ENCODE measurements around the gene IFT172. TPM values are rescaled to one million over a fixed set of nuclear protein-coding genes. Genes with fewer than 3 reads are reported as not detected.

IFT172 gene
- total RNA-seq, 1 donor from 2014 or later: 19.3 TPM

DNA sequence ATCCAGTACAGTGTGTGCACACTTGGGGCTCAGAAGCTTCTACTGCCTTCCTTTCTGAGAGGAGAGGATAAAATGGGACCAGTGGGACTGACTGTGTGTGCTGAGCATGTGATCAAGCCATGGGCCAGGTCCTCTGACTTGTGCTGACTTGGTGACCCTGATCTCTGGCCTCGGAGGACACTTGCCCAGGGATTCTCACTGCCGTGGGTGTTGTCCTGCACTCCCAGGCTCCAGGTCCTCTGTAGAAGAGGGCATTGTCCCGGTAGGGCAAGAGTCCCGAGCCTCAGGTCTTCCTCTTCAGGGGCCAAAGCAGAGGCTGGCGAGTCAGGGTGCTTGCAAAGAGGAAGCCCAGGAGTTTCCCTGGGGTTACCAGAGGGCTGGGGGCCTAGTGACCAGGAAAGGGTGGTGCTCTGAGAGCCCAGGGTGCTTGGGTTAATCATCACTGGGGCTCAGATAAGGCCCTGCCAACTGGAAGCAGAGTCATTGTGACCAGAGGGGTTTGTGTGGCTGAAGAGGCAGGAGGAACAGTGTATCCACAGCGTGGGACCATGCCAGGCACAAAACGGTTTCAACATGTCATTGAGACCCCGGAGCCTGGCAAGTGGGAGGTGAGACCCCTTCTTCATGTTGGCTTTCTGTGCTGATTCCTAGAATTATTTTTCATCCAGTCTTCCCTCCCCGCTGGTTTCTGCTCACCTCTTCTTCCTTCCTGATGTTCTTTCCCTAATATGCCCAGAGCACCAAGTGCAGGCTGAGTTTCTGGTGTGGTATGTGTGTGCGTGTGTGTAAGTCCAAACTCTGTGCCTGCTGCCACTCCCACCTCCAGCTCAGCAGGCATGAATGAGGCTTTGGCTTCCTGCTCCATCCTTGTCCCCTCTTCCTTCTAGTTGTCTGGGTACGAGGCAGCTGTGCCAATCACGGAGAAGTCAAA lies 7.1 kb upstream of the IFT172 start, which contains the start of gene GCKR:
TSS of gene GCKR (plus strand) at position 483 of the 931 bp plus-strand sequence. CDS start at position 549, 66 bp downstream.
- DNase-seq (ENCODE audit: missing footprints): no peak
- intact Hi-C loops (cut with DNase I): no loop called here
- no peak for ATAC-seq

DNA sequence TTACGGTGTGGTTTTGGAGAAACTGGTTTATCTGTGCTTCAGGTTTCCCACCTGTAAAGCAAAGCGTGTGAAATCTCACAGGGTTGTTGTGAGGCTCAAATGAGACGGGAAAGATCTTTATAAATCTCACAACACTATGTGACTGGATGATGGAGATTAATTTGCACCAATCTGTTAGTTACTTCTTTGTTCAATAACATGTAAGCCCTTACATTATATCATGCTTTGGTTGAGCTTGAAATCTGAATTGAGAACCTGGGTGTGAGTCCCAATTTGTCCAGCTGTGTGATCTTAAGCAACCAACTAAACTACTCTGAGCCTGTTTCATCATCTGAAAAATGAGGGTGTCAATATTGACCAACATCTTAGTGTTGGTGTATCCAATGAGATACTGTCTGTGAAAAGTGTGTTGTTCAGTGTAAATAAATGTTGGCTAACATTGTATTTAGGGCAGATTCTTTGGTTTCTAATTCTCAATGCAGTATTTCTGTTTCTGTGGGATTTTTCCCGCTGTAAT lies 6.4 kb upstream of the IFT172 start:
- intact Hi-C loops (cut with DNase I): no loop called here
- DNase-seq (ENCODE audit: missing footprints): no peak
- ATAC-seq: no peak

DNA sequence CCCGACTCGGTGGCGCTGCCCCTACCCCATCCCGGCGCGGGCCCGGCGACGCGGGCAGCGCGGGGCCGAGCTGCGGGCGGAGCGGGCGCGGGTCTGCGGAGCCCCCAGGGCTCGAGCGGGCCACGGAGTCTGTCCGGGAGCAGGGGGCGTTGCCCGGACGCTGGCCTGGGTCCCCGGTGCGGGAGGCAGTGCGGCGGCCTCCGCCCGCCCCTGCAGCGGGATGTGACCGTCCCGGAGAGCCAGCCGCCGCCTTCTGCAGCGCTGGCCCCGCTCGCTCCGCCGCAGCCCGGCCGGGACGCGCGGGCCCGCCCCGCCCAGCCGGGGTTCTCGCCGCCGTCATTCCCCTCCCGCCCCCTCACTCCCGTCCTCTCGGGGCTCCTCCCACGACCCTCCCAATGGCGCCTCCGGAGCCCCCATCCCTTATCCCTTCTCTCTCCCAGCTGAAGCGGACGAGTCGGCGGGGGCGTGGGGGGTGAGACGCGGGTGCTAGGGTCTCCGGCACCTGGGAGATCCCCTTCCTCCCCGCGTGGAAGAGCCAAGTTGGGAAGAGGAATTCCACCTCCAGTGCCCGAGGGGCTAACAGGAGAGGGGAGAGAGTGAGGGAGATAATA lies 5.5 kb upstream of the IFT172 start, which contains the start of gene FNDC4:
TSS of gene FNDC4 (minus strand) at position 257 of the 611 bp plus-strand sequence. CDS start 521 bp downstream, outside the sequence.
- peak; percentile 55 for ATAC-seq
- DNase-seq (ENCODE audit: missing footprints): no peak
- intact Hi-C loops (cut with DNase I): loop anchor here (5.0 kb wide), 1 partner anchor 87 kb away; the partner anchor contains the start of gene ZNF512

DNA sequence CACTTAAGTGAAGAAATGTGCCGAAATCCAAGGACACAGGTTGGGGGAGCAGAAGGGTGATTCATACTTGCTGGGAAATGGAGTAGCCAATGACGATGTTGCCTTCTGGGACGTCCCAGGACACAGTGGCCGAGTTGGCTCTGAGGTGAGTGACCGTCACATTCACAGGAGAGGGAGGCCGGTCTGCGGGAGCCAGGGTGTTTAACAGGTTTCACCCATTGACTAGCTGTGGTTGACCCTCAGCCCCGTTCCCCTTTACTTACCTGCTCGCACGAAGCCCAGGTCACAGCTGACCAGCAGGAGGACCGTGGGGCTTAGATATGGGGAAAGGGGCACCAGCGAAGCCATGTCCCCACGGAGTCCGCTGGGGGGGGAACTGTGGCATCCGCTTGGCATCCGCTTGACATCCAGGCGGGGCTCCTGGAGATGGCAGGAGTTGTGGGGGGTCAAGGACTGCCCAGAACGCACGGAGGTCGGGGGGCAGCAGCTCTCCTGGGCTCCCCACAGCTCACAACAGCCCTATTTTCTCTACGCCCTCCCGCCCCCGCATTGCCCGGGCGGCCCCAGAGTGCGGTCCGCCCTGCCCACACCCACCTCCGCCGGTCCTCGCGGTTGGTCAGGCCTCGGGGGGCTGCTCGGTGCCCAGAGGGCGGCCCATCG lies 4.9 kb upstream of the IFT172 start:
- DNase-seq (ENCODE audit: missing footprints): no peak
- intact Hi-C loops (cut with DNase I): loop anchor here (5.0 kb wide), 1 partner anchor 88 kb away; the partner anchor contains the start of gene ZNF512
- ATAC-seq: no peak

DNA sequence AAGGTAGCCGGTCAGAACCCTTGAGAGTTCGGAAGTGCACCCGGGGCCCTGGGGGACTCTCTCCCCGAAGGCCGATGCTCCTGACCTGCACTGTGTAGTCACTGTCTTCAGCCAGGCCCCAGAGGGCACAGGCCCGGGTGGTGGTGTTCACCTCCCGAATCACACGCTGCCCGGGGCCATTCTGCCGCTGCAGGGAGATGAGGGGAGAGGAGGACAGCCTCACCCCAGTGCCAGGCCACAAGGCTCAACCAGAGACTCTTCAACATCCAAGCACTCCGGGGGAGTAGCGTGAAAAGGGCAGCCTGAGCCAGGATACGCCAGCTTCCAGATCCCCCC lies 4.4 kb upstream of the IFT172 start:
- intact Hi-C loops (cut with DNase I): loop anchor here (5.0 kb wide), 1 partner anchor 88 kb away; the partner anchor contains the start of gene ZNF512
- DNase-seq (ENCODE audit: missing footprints): no peak
- no peak for ATAC-seq

DNA sequence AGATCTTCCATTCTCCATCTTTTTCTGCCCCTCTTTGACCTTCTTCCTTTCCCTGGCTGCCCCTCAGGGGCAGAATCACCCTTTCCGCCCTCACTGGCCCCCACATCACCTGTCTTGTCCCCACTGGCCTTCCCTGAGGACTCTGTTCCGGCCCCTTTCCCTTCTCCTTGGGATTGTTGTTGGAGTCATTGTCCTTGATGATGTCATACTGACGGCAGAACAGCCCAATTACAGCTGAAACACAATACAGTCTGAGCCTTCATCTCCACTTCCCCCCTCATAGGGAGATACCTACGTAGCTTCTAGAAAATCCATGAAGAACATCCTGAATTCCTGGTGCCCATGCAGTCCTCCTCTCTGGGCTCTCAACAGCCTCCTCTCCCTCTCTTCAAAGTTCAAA lies 3.0 kb upstream of the IFT172 start:
- DNase-seq (ENCODE audit: missing footprints) (no peak), ATAC-seq (no peak)
- intact Hi-C loops (cut with DNase I): loop anchor here (5.0 kb wide), 1 partner anchor 90 kb away; the partner anchor contains the start of gene ZNF512

DNA sequence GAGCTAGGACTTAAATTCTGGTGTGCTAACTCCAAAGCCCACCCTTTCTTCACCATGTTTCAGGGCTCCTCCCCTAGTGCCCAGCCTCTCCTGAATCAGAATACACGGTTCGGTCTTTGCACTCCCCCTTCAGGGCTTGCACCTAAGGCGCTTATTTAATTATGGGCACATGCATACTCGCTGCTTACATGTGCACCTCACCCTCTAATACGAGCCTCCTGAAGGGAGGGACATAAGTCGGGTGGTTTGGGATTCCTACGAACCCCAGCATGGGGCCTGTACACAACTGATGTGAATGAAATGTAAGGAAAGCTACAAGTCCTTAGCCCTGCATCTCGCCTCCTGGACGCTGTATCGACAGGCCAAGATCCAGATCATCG lies 435 bp downstream of the IFT172 start:
- intact Hi-C loops (cut with DNase I): loop anchor here (5.0 kb wide), 2 partner anchors 62 to 82 kb away; partner anchors contain the start of genes NRBP1 and PPM1G
- DNase-seq (ENCODE audit: missing footprints) (no peak), ATAC-seq (peak; percentile 3)

DNA sequence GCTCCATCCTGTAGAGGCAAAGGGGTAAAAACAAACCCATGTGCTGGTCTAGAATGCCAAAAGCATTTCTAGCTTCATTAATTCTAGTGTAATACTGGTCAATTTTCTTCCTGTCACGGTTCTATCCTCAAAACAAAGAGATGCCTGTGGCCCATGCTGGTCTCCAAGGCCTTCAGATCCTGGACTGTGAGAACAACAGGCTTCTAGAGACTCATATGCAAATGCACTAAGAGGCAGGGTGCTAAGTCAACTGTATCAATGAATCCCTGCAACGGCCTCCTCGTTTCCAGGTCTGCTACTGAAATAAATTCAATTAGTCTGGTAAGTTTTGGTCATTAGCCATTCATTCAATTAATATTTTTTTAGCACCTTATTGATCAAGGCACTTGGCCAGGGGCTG lies 4.0 kb downstream of the IFT172 start:
- DNase-seq (ENCODE audit: missing footprints) (no peak), ATAC-seq (no peak)
- intact Hi-C loops (cut with DNase I): loop anchor here (5.0 kb wide), 2 partner anchors 58 to 78 kb away; partner anchors contain the start of genes NRBP1 and PPM1G

DNA sequence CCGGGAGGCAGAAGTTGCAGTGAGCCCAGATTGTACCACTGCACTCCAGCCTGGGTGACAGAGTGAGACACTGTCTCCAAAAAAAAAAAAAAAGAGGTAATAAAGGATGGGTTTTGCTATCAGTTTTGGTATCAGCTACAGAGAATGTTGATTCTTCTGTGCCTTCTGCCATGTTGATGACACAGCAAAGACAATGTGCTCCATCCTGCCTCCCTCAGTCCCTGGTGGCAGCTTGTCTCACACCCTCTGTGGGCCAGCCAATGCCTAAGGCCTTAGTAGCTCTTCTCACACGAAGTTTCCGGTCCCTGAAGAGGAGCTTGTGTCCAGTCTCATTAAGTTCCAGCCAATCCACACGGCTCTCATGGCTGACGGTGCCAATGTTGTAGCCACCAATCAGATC lies 17.6 kb downstream of the IFT172 start:
- ATAC-seq (no peak), DNase-seq (ENCODE audit: missing footprints) (no peak)
- intact Hi-C loops (cut with DNase I): no loop called here

DNA sequence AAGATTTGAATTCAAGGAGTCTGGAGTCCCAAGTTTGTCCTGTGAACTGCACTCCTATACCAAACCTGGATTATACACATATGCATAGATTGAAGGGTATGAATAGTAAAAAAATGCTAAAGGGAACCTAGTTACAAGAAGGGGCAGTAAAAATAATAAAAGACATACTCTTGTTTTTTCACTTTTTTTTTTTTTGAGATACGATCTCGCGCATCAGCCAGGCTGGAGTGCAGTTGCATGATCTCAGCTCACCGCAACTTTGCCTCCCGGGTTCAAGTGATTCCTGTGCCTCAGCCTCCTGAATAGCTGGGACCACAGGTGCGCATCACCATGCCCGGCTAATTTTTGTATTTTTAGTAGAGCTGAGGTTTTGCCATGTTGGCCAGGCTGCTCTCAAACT lies 25.1 kb downstream of the IFT172 start:
- DNase-seq (ENCODE audit: missing footprints) (no peak), ATAC-seq (no peak)
- intact Hi-C loops (cut with DNase I): no loop called here

DNA sequence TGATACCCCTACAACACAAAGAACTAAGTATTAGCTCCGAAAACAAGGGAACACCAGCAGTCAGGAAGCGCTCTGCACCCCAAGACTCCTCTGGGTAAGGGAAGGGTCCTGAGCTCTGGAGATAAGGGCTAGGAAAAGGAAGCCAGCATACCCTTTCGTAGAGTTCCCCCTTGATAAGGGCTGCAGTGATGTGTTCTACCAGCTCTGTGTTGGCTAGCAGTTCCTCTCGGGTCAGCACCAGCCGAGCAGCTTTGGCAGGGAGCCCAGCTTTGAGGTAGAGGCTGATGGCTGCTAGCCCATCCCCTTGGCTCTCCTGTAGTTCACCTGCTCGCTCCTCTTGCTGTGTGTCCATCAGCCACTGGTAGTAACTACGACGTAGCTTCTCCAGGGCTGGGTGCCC lies 28.4 kb downstream of the IFT172 start:
- DNase-seq (ENCODE audit: missing footprints) (no peak), ATAC-seq (peak; percentile 23)
- intact Hi-C loops (cut with DNase I): no loop called here

DNA sequence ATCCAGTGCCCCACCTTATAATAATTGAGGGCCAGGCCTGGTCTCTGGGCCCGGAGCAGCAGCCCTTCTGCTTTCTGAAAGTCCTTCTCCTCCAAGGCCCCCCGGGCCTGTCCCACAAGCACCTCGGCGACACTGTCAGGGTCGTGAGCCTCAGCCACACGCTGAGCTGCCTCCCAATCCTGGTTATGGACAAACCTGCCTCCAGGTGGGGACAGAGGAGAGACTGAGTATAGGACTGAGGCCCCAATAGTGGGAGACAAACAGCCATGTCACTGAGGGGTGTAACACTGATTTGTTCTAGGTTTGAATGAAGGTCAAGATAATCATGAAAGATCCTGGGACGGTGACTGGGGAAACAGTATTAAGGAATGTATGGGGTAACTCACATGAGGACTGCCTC lies 35.6 kb downstream of the IFT172 start:
- peak; percentile 13 for ATAC-seq

DNA sequence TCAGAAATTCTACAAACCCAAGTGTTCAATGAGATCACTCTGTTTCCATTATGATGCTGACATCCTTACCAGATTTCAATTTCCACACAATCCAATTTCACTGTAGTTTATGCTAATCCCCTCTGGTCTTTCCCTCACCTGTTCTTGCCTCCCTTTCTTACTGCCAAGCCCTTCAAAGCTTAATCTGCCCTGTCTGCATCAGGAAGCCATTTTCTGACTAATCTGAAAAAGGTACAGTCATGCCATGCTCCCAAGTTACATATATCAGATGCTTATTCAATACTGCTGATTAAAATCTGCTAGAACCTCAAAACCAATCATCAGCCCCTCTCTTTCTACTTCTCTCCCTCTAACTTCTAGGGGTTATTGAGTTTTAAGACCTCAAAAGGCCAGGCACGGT lies 38.4 kb downstream of the IFT172 start:
- no peak for DNase-seq (ENCODE audit: missing footprints)
- intact Hi-C loops (cut with DNase I): no loop called here
- no peak for ATAC-seq

More for the DNA sequence above, 35.6 kb downstream of the IFT172 start:
- no peak for DNase-seq (ENCODE audit: missing footprints)
- intact Hi-C loops (cut with DNase I): no loop called here

DNA sequence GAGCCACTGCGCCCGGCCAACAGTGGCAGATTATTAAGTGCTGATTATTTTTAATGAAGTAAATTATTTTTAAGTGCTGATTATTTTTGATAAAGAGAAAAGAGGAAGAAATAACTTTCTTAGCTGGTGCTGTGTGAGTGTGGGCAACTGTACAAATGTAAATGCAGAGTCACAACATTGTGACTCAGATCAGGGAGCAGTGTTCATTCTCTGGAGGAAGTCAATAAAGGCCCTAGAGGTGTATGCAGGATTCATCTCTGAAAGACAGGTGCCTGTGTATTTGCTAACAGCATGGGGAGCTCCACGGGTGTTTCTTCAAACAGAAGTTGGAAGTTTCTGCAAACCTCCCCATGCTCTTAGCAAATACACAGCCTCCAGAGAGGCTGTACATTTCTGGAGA lies 41.2 kb downstream of the IFT172 start:
- ATAC-seq: no peak
- intact Hi-C loops (cut with DNase I): no loop called here
- DNase-seq (ENCODE audit: missing footprints): no peak

DNA sequence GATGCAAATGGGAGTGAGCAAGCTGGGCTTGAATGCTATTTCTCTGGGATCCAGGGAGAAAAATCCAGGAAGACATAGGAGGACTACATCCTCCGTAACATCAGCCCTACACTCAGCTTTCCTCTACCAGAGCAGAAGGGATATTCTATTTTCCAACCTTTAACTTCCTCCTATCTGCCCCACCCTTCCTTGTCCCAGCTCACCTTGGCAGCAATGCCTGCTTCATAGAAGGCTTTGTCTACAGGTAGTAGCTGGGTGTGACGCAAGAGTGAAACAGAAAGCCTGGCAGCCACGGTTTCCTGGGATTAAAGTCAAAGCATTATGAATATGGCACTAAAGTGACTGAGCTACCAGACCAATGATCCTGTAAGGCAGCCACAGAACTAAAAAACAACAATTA lies 43.5 kb downstream of the IFT172 start:
- ATAC-seq: no peak
- no peak for DNase-seq (ENCODE audit: missing footprints)
- intact Hi-C loops (cut with DNase I): no loop called here

DNA sequence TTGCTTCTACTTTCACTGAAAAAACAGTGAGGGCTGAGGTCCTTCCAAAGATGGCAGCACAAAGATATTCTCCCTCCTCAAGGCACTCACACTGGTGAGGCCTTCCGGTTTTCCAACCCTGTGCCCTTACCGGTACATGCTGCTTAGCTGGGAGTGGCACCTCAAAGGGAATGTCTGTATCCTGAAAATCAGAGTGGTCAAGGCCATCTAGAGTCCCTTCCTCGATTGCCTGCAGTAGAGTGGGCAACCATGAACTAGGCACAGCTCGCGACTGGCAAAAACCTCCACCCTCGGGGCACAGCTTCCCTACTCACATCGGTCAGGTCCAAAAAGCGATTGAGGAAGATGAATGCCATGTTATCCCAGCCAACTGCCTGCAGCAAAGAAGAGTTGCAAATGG lies 43.9 kb downstream of the IFT172 start:
- no peak for ATAC-seq
- no peak for DNase-seq (ENCODE audit: missing footprints)
- intact Hi-C loops (cut with DNase I): no loop called here

DNA sequence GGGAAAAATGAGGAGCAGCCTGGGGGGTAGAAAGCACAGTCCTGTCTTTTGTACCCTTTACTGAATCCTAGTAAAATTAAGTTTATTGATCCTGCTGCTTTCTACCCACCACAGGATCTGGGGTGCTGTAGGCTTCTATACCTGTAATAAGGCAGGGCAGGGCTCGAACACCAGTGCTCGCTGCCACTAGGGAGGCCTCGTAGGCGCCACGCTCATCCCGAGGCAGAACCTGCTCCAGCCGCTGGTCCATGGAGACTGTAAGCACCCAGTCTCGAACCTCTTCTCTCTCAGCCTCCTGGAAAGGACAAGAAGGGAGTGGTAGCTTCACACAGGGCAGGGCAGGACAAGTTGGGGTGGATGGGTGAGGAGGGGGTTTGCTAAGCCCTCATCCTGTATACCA lies 44.4 kb downstream of the IFT172 start:
- DNase-seq (ENCODE audit: missing footprints) (no peak), ATAC-seq (no peak)
- intact Hi-C loops (cut with DNase I): no loop called here

DNA sequence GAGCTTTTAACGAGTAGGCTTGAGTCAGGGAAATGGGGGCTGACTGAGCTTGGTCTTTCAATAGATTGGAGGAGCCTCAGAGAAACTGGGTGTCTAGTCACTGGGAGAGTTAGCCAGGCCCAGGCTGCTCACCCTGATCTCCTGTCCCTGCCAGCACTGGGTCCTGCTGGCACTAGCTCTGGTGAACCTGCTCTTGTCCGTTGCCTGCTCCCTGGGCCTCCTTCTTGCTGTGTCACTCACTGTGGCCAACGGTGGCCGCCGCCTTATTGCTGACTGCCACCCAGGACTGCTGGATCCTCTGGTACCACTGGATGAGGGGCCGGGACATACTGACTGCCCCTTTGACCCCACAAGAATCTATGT lies 46.6 kb downstream of the IFT172 start:
- DNase-seq (ENCODE audit: missing footprints) (no peak), ATAC-seq (peak; percentile 21)
- intact Hi-C loops (cut with DNase I): no loop called here
